Activated CD4-positive, alpha-beta memory T cell treated with anti-CD3 and anti-CD28 coated beads, Interleukin-2, amount 10 ng/mL, durations not matched to agents 7 days and 5 days (primary cell): ENCODE measurements around the gene C20orf202. TPM values are rescaled to one million over a fixed set of nuclear protein-coding genes. Genes with fewer than 3 reads are reported as not detected.

ENCODE experiments used
- CTCF ChIA-PET: fragments of 350-600 bp; sonication (Branson Sonifier 250); formaldehyde crosslinking; loops from one replicate; lab custom pipeline; 2021; ENCODE audit warnings: antibody characterized with exemption, inconsistent platforms; lab: Charles Lee
- POLR2A ChIA-PET: fragments of 350-600 bp; sonication (Branson Sonifier 250); formaldehyde crosslinking; loops from one replicate; lab custom pipeline; 2021; ENCODE audit warnings: antibody characterized with exemption; lab: Charles Lee
- DNase-seq: peaks from one replicate; pipeline ENCODE4 v3.0.0-alpha.2; 2020
- H3K27ac Mint-ChIP-seq: one replicate; pipeline ENCODE4 v1.8.0; 2021; ENCODE audit warnings: mild to moderate bottlenecking, mixed read lengths
- H3K27me3 Mint-ChIP-seq: one replicate; pipeline ENCODE4 v1.8.0; 2021; ENCODE audit warnings: mixed read lengths
- H3K36me3 Mint-ChIP-seq: one replicate; pipeline ENCODE4 v1.8.0; 2021; ENCODE audit warnings: low read depth, mixed read lengths
- H3K4me1 Mint-ChIP-seq: one replicate; pipeline ENCODE4 v1.8.0; 2021; ENCODE audit warnings: mixed read lengths
- H3K4me3 Mint-ChIP-seq: one replicate; pipeline ENCODE4 v1.8.0; 2021; ENCODE audit warnings: mild to moderate bottlenecking, mixed read lengths
- H3K9me3 Mint-ChIP-seq: one replicate; pipeline ENCODE4 v1.8.0; 2021; ENCODE audit warnings: mixed read lengths
- total RNA-seq, 2 experiments: library from RNA; stranded (reverse); gene quantifications; one replicate each; pipeline ENCODE4 v1.2.3, GENCODE V29; 2021

C20orf202 gene
- total RNA-seq, 2 experiments from 2014 or later, result not detected

GRCh38 chr20:1171461-1172093 is 31.7 kb upstream of the C20orf202 start:
- Mint-ChIP-seq H3K27me3 (no peaks in the 10 kb centered on the region), H3K4me1 (no peaks in the 10 kb centered on the region), H3K9me3 (no peaks in the 10 kb centered on the region), H3K36me3 (peaks cover 33% of the 10 kb centered on the region), H3K27ac (no peak overlapping the region), H3K4me3 (no peak overlapping the region)
- POLR2A ChIA-PET, result no interaction called here
- CTCF ChIA-PET, result no interaction called here
- DNase-seq, result peak; percentile 31

DNA sequence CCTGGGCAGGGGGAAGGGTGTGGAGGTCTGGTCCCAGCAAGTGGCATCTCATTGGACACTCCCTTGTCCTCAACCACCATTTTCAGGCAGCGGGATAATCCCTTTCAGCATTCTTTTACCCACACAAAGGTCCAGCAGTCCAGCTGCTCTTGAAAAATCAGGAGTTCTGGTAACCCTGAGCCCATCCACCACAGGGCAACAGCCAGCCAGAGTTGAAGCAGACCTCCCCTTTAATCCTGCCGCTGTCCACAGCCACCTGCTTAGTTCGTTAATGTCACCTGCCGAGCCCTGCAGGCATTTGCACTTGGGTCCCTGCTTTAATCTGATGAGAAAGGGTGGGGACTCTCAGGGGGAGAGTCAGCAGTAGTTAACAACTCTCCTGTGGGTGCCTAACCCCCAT is 29.6 kb upstream of the C20orf202 start:
- no peaks in the 10 kb centered on the region for H3K27me3 Mint-ChIP-seq
- no peak overlapping the region for H3K27ac Mint-ChIP-seq
- H3K9me3 Mint-ChIP-seq, result no peaks in the 10 kb centered on the region
- H3K36me3 Mint-ChIP-seq, result peaks cover 18% of the 10 kb centered on the region
- ChIA-PET POLR2A (no interaction called here), CTCF (no interaction called here)
- H3K4me3 Mint-ChIP-seq, result no peak overlapping the region
- DNase-seq, result no peak
- H3K4me1 Mint-ChIP-seq, result no peaks in the 10 kb centered on the region

- Mint-ChIP-seq H3K9me3 (no peaks in the 10 kb centered on the region), H3K27ac (no peak overlapping the region), H3K4me3 (no peak overlapping the region), H3K4me1 (no peaks in the 10 kb centered on the region), H3K27me3 (no peaks in the 10 kb centered on the region), H3K36me3 (peaks cover 12% of the 10 kb centered on the region)
- POLR2A ChIA-PET, result no interaction called here
- DNase-seq, result no peak
- CTCF ChIA-PET, result no interaction called here
These were observed 28.5 kb upstream of the C20orf202 start for GRCh38 chr20:1174787-1175186.

- peaks cover 3% of the 10 kb centered on the region for H3K27me3 Mint-ChIP-seq
- H3K4me1 Mint-ChIP-seq, result no peaks in the 10 kb centered on the region
- ChIA-PET POLR2A (no interaction called here), CTCF (interaction anchor here (0.8 kb wide), 1 partner anchor 11 kb away, joined by 3 read pairs; no protein-coding TSS in a partner anchor)
- no peak overlapping the region for H3K4me3 Mint-ChIP-seq
- DNase-seq, result no peak
- H3K36me3 Mint-ChIP-seq, result peaks cover under 1% of the 10 kb centered on the region
- H3K27ac Mint-ChIP-seq, result no peak overlapping the region
- H3K9me3 Mint-ChIP-seq, result no peaks in the 10 kb centered on the region
These were observed 25.6 kb upstream of the C20orf202 start for GRCh38 chr20:1177680-1178079.

DNA sequence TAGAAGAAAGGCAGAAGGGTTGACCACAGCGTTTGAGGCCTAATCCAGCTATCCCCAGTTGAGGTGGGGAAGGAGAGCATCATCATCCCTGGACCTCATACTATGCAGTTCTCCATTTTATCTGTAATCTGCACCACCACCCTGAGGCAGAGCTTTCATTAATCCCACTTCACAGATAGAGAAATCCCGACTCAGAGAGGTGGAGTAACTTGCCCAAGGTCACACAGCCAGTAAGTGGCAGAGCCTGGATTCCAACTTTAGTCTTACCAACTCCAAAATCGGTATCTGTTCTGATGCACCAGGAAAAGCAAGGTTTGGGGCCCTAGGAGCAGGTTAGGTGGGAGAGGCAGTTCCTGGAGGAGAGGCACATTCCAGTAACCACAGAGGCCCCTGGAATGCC is 25.2 kb upstream of the C20orf202 start:
- POLR2A ChIA-PET, result interaction anchor here (0.7 kb wide), 1 partner anchor 212 kb away, joined by 3 read pairs; no protein-coding TSS in a partner anchor
- CTCF ChIA-PET, result no interaction called here
- Mint-ChIP-seq H3K36me3 (no peaks in the 10 kb centered on the region), H3K27me3 (peaks cover 7% of the 10 kb centered on the region), H3K27ac (no peak overlapping the region), H3K9me3 (no peaks in the 10 kb centered on the region), H3K4me3 (no peak overlapping the region), H3K4me1 (no peaks in the 10 kb centered on the region)
- no peak for DNase-seq

GRCh38 chr20:1178623-1179022 is 24.6 kb upstream of the C20orf202 start:
- ChIA-PET POLR2A (interaction anchor here (0.7 kb wide), 1 partner anchor 213 kb away, joined by 3 read pairs; no protein-coding TSS in a partner anchor), CTCF (no interaction called here)
- no peak overlapping the region for H3K4me3 Mint-ChIP-seq
- peaks cover 12% of the 10 kb centered on the region for H3K27me3 Mint-ChIP-seq
- no peaks in the 10 kb centered on the region for H3K36me3 Mint-ChIP-seq
- no peaks in the 10 kb centered on the region for H3K9me3 Mint-ChIP-seq
- H3K4me1 Mint-ChIP-seq, result no peaks in the 10 kb centered on the region
- no peak for DNase-seq
- H3K27ac Mint-ChIP-seq, result no peak overlapping the region

- no peaks in the 10 kb centered on the region for H3K9me3 Mint-ChIP-seq
- ChIA-PET POLR2A (no interaction called here), CTCF (no interaction called here)
- no peak overlapping the region for H3K27ac Mint-ChIP-seq
- H3K36me3 Mint-ChIP-seq, result no peaks in the 10 kb centered on the region
- peaks cover 8% of the 10 kb centered on the region for H3K4me1 Mint-ChIP-seq
- no peak for DNase-seq
- H3K27me3 Mint-ChIP-seq, result peaks cover 26% of the 10 kb centered on the region
- H3K4me3 Mint-ChIP-seq, result no peak overlapping the region
These were observed 22.3 kb upstream of the C20orf202 start for GRCh38 chr20:1180949-1181348.

GRCh38 chr20:1182106-1182505 is 21.1 kb upstream of the C20orf202 start:
- Mint-ChIP-seq H3K27me3 (peaks cover 29% of the 10 kb centered on the region), H3K4me1 (peaks cover 10% of the 10 kb centered on the region), H3K4me3 (no peak overlapping the region), H3K27ac (no peak overlapping the region), H3K9me3 (no peaks in the 10 kb centered on the region), H3K36me3 (no peaks in the 10 kb centered on the region)
- POLR2A ChIA-PET, result no interaction called here
- CTCF ChIA-PET, result no interaction called here
- DNase-seq, result no peak

DNA sequence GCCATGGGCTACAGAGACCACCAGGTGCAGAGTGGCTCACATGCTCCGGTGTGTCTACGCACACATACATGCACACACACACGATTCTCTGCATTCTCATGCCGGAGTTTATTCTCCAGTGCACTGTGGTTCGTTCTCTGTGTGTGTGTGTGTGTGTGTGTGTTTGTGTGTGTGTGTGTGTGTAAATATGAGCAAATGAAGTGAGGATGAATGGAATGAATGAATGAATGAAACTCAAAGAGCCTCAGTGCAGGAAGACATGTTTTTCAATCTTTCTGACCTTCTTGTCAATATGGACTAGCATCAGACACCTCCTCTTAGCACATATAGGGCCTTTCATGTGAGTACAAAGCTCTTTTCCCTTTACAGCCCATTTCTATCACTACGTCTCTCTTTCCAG is 20.1 kb upstream of the C20orf202 start:
- Mint-ChIP-seq H3K4me1 (peaks cover 10% of the 10 kb centered on the region), H3K4me3 (no peak overlapping the region), H3K36me3 (no peaks in the 10 kb centered on the region), H3K27ac (no peak overlapping the region), H3K27me3 (peaks cover 29% of the 10 kb centered on the region), H3K9me3 (no peaks in the 10 kb centered on the region)
- DNase-seq, result no peak
- ChIA-PET CTCF (interaction anchor here (1.2 kb wide), 1 partner anchor 227 kb away, joined by 4 read pairs; no protein-coding TSS in a partner anchor), POLR2A (no interaction called here)

DNA sequence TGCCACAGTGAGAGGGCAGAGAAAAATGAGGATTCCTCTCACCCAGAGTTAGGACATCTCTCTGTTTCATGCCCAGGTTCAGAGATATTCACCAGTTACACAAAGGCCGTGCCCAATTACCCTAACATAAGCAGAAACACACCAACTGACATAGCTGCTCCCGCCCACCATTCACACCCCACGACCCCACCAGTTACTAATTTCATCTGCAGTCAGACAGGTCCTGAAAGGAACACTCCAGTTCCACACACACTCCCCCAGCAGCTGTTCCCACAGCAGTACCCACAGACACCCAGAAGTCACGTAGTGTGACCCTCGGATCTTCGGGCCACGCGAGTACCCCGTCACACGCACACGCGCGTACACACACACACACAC is 19.0 kb upstream of the C20orf202 start:
- Mint-ChIP-seq H3K4me1 (peaks cover 10% of the 10 kb centered on the region), H3K27ac (no peak overlapping the region), H3K9me3 (no peaks in the 10 kb centered on the region), H3K27me3 (peaks cover 33% of the 10 kb centered on the region), H3K36me3 (no peaks in the 10 kb centered on the region), H3K4me3 (peak overlapping the region; percentile 59)
- ChIA-PET POLR2A (interaction anchor here (0.7 kb wide), 1 partner anchor 33 kb away, joined by 4 read pairs; no protein-coding TSS in a partner anchor), CTCF (interaction anchor here (0.7 to 1.2 kb wide), 3 partner anchors 29 to 228 kb away, joined by 3 to 4 read pairs (median 3); no protein-coding TSS in a partner anchor)
- no peak for DNase-seq

- H3K36me3 Mint-ChIP-seq, result no peaks in the 10 kb centered on the region
- peaks cover 38% of the 10 kb centered on the region for H3K27me3 Mint-ChIP-seq
- POLR2A ChIA-PET, result interaction anchor here (0.7 kb wide), 1 partner anchor 33 kb away, joined by 4 read pairs; no protein-coding TSS in a partner anchor
- CTCF ChIA-PET, result interaction anchor here (0.8 to 1.2 kb wide), 2 partner anchors 60 to 76 kb away, joined by 3 read pairs; no protein-coding TSS in a partner anchor
- DNase-seq, result no peak
- H3K27ac Mint-ChIP-seq, result no peak within 1 kb of the TSS
- H3K9me3 Mint-ChIP-seq, result no peaks in the 10 kb centered on the region
- H3K4me1 Mint-ChIP-seq, result peaks cover 10% of the 10 kb centered on the region
- peak within 1 kb of the TSS; percentile 59 for H3K4me3 Mint-ChIP-seq
These were observed 18.5 kb upstream of the C20orf202 start, which contains the start of gene TMEM74B for GRCh38 chr20:1184638-1185315. TMEM74B (minus strand) TSS chr20:1184981; CDS start chr20:1183801, 1,180 bp downstream.

GRCh38 chr20:1185316-1185741 is 17.9 kb upstream of the C20orf202 start:
- H3K27me3 Mint-ChIP-seq, result peaks cover 43% of the 10 kb centered on the region
- ChIA-PET CTCF (interaction anchor here (1.2 kb wide), 2 partner anchors 19 to 61 kb away, joined by 3 read pairs; no protein-coding TSS in a partner anchor), POLR2A (no interaction called here)
- H3K4me3 Mint-ChIP-seq, result no peak overlapping the region
- no peaks in the 10 kb centered on the region for H3K9me3 Mint-ChIP-seq
- H3K4me1 Mint-ChIP-seq, result peaks cover 10% of the 10 kb centered on the region
- DNase-seq, result no peak
- no peaks in the 10 kb centered on the region for H3K36me3 Mint-ChIP-seq
- H3K27ac Mint-ChIP-seq, result no peak overlapping the region

- ChIA-PET POLR2A (no interaction called here), CTCF (interaction anchor here (1.2 kb wide), 2 partner anchors 19 to 61 kb away, joined by 3 read pairs; no protein-coding TSS in a partner anchor)
- DNase-seq, result peak; percentile 57
- Mint-ChIP-seq H3K27me3 (peaks cover 47% of the 10 kb centered on the region), H3K36me3 (no peaks in the 10 kb centered on the region), H3K27ac (no peak overlapping the region), H3K4me1 (peaks cover 10% of the 10 kb centered on the region), H3K4me3 (peak overlapping the region; percentile 56), H3K9me3 (no peaks in the 10 kb centered on the region)
These were observed 17.4 kb upstream of the C20orf202 start for GRCh38 chr20:1185790-1186334.
